Measurements from ENCODE around the gene CTSC. TPM values are rescaled to one million over a fixed set of nuclear protein-coding genes. Genes with fewer than 3 reads are reported as not detected.

CTSC gene
- total RNA-seq, 1 experiment from 2014 or later: 119 TPM

DNA sequence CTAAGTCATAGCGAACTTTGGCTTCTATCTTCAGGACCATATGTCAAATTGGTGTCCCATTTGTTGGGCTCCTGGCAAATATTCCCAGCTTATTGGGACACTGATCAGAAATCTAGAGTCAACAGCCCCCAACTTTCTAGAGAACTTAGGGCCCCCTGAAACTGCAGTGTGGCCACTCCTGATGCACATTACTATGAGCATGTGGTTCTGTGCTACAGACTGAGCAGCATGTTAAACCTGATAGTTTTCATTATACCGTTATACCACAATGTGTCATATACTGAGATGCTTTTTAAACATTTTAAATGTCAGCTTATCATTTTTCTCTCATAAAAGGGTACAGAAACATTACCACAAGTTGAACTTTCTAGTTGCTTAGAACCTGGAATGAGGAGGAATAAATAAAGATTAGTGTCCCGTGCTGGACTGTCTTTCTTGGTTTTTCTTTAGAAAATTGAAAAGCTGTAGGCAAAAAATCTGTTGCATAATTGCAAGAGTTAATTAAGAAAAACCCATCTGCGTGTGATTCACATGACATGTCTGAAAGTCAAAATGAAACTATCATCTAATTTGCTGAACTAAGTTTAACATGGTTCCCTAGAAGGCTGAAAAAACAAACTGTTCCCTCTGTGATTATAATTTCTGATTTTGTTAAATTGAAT, 16.4 kb upstream of the CTSC start:
- BruUV-seq (replicated peaks): no TSS peak
- DNase-seq: no peak
- intact Hi-C loops (cut with micrococcal nuclease; ENCODE audit: unreplicated experiment): no loop called here
- Histone ChIP-seq H3K4me1 (replicated peaks; ENCODE audit: insufficient read depth) (peaks cover 30% of the 10 kb centered on the region), H3F3A (ENCODE audit: insufficient read depth, low read depth) (peaks cover 16% of the 10 kb centered on the region), H3K27me3 (ENCODE audit: insufficient read depth, low read depth) (no peaks in the 10 kb centered on the region), H3K4me3 (no peak overlapping the region), H3K36me3 (ENCODE audit: low read depth) (no peaks in the 10 kb centered on the region), H3K9me3 (ENCODE audit: insufficient read depth, low read depth) (0 out of 2 replicates have a peak, but pooled peaks cover 5% of the 10 kb centered on the region), H3K9me2 (ENCODE audit: insufficient read depth) (no peaks in the 10 kb centered on the region), H3K4me2 (no peak overlapping the region), H4K20me1 (ENCODE audit: insufficient read depth) (no peaks in the 10 kb centered on the region), H3K79me2 (ENCODE audit: low read depth) (no peaks in the 10 kb centered on the region), H2AFZ (no peak overlapping the region), H3K27ac (no peak overlapping the region)
- TF ChIP-seq, protein P1, sequence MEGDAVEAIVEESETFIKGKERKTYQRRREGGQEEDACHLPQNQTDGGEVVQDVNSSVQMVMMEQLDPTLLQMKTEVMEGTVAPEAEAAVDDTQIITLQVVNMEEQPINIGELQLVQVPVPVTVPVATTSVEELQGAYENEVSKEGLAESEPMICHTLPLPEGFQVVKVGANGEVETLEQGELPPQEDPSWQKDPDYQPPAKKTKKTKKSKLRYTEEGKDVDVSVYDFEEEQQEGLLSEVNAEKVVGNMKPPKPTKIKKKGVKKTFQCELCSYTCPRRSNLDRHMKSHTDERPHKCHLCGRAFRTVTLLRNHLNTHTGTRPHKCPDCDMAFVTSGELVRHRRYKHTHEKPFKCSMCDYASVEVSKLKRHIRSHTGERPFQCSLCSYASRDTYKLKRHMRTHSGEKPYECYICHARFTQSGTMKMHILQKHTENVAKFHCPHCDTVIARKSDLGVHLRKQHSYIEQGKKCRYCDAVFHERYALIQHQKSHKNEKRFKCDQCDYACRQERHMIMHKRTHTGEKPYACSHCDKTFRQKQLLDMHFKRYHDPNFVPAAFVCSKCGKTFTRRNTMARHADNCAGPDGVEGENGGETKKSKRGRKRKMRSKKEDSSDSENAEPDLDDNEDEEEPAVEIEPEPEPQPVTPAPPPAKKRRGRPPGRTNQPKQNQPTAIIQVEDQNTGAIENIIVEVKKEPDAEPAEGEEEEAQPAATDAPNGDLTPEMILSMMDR (conservative IDR thresholded peaks at IDR 0.05): no peak
- TF ChIP-seq EZH2 (IDR thresholded peaks at IDR 0.05; ENCODE audit: low read depth): no peak
- CTCF ChIA-PET: no interaction called here
- POLR2A ChIA-PET (ENCODE audit: unreplicated experiment): no interaction called here

GRCh38 chr11:88353386-88353785, 15.8 kb upstream of the CTSC start:
- Histone ChIP-seq H2AFZ (no peak overlapping the region), H3K27ac (no peak overlapping the region), H3K9me3 (ENCODE audit: insufficient read depth, low read depth) (0 out of 2 replicates have a peak, but pooled peaks cover 5% of the 10 kb centered on the region), H3F3A (ENCODE audit: insufficient read depth, low read depth) (peaks cover 16% of the 10 kb centered on the region), H3K4me2 (no peak overlapping the region), H3K4me3 (no peak overlapping the region), H3K27me3 (ENCODE audit: insufficient read depth, low read depth) (no peaks in the 10 kb centered on the region), H4K20me1 (ENCODE audit: insufficient read depth) (no peaks in the 10 kb centered on the region), H3K36me3 (ENCODE audit: low read depth) (no peaks in the 10 kb centered on the region), H3K9me2 (ENCODE audit: insufficient read depth) (no peaks in the 10 kb centered on the region), H3K79me2 (ENCODE audit: low read depth) (no peaks in the 10 kb centered on the region), H3K4me1 (replicated peaks; ENCODE audit: insufficient read depth) (peaks cover 27% of the 10 kb centered on the region)
- BruUV-seq (replicated peaks): no TSS peak
- ChIA-PET CTCF (no interaction called here), POLR2A (ENCODE audit: unreplicated experiment) (no interaction called here)
- TF ChIP-seq, protein P1 (conservative IDR thresholded peaks at IDR 0.05): no peak
- TF ChIP-seq EZH2 (IDR thresholded peaks at IDR 0.05; ENCODE audit: low read depth): no peak
- no peak for DNase-seq
- intact Hi-C loops (cut with micrococcal nuclease; ENCODE audit: unreplicated experiment): no loop called here

GRCh38 chr11:88352139-88352538, 14.6 kb upstream of the CTSC start:
- intact Hi-C loops (cut with micrococcal nuclease; ENCODE audit: unreplicated experiment): no loop called here
- no peaks in the 10 kb centered on the region for H3K27me3 ChIP-seq (ENCODE audit: insufficient read depth, low read depth)
- POLR2A ChIA-PET (ENCODE audit: unreplicated experiment): no interaction called here
- DNase-seq: peak; percentile 39 to 67
- no peak overlapping the region for H2AFZ ChIP-seq
- H3K4me2 ChIP-seq: no peak overlapping the region
- H3K36me3 ChIP-seq (ENCODE audit: low read depth): no peaks in the 10 kb centered on the region
- no peaks in the 10 kb centered on the region for H3K79me2 ChIP-seq (ENCODE audit: low read depth)
- peaks cover 15% of the 10 kb centered on the region for H3K4me1 ChIP-seq (replicated peaks; ENCODE audit: insufficient read depth)
- CTCF ChIA-PET: no interaction called here
- H3F3A ChIP-seq (ENCODE audit: insufficient read depth, low read depth): peaks cover 3% of the 10 kb centered on the region
- no peaks in the 10 kb centered on the region for H4K20me1 ChIP-seq (ENCODE audit: insufficient read depth)
- H3K4me3 ChIP-seq: no peak overlapping the region
- 0 out of 2 replicates have a peak, but pooled peaks cover 5% of the 10 kb centered on the region for H3K9me3 ChIP-seq (ENCODE audit: insufficient read depth, low read depth)
- no peak overlapping the region for H3K27ac ChIP-seq
- TF ChIP-seq EZH2 (IDR thresholded peaks at IDR 0.05; ENCODE audit: low read depth): no peak
- TF ChIP-seq, protein P1 (conservative IDR thresholded peaks at IDR 0.05): no peak
- BruUV-seq (replicated peaks): no TSS peak
- no peaks in the 10 kb centered on the region for H3K9me2 ChIP-seq (ENCODE audit: insufficient read depth)

Measured in PC-9 (cell line).